Measurements from ENCODE around the gene TPGS2.
A peak's percentile ranks its signal among the peaks of the same experiment; 100 is the strongest.

Gene TPGS2

GRCh38 chr18:36850527-36851201, 21.9 kb upstream of the TPGS2 start:
- H3K27ac ChIP-seq = no peak overlapping the region
- DNase-seq (ENCODE audit: low read depth, low spot score) = no peak
- no peaks in the 10 kb centered on the region for H3K9me3 ChIP-seq (ENCODE audit: low read depth, low read length)
- no peak overlapping the region for H3K4me3 ChIP-seq
- H3K9ac ChIP-seq (ENCODE audit: insufficient read length) = no peak overlapping the region
- TF ChIP-seq FOXP2 (optimal IDR thresholded peaks at IDR 0.05; ENCODE audit: control extremely low read depth, extremely low read length, insufficient read depth) = no peak
- H3K36me3 ChIP-seq (ENCODE audit: insufficient read depth, low read length) = peaks cover 4% of the 10 kb centered on the region; the same call in 1 of the 2 replicates

- no peak for TF ChIP-seq EZH2 (IDR thresholded peaks at IDR 0.05)
- no peak for TF ChIP-seq POLR2AphosphoS5 (IDR thresholded peaks at IDR 0.05; ENCODE audit: borderline replicate concordance, low read depth, low read length)
- TF ChIP-seq FOXP2 (optimal IDR thresholded peaks at IDR 0.05; ENCODE audit: control extremely low read depth, extremely low read length, insufficient read depth) = no peak
- Histone ChIP-seq H3K4me3 (peak overlapping the region; percentile 36; the same call in 1 of the 2 replicates), H3K9me3 (ENCODE audit: low read depth, low read length) (no peaks in the 10 kb centered on the region), H3K9ac (ENCODE audit: insufficient read length) (no peak overlapping the region), H3K36me3 (ENCODE audit: insufficient read depth, low read length) (peaks cover 4% of the 10 kb centered on the region; the same call in 1 of the 2 replicates), H3K27ac (peak overlapping the region; percentile 77)
- peak; percentile 47 for DNase-seq (ENCODE audit: low read depth, low spot score)
These were observed 20.6 kb upstream of the TPGS2 start for GRCh38 chr18:36849288-36850006.

DNA sequence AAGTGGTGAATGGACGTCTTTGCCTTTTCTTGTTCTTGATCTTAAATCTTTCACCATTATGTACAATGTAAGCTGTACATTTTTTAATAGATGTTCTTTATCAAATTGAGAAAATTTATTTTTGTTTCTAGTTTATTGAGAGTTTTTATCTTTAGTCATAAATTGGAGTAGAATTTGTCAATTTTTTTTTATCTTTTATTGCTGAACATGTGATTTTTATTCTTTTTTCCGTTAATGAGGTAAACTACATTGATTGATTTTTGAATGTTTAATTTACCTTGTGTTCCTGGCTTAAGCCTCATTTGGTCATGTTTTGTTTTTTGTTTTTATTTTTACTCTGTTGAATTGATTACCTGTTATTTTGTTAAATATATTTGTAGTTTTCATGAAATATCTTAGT, 19.8 kb upstream of the TPGS2 start:
- Histone ChIP-seq H3K4me3 (no peak overlapping the region), H3K9me3 (ENCODE audit: low read depth, low read length) (no peaks in the 10 kb centered on the region), H3K36me3 (ENCODE audit: insufficient read depth, low read length) (peaks cover 4% of the 10 kb centered on the region; the same call in 1 of the 2 replicates), H3K9ac (ENCODE audit: insufficient read length) (no peak overlapping the region), H3K27ac (no peak overlapping the region)
- DNase-seq (ENCODE audit: low read depth, low spot score) = no peak
- TF ChIP-seq FOXP2 (optimal IDR thresholded peaks at IDR 0.05; ENCODE audit: control extremely low read depth, extremely low read length, insufficient read depth) = no peak
- TF ChIP-seq POLR2AphosphoS5 (IDR thresholded peaks at IDR 0.05; ENCODE audit: borderline replicate concordance, low read depth, low read length) = no peak
- no peak for TF ChIP-seq EZH2 (IDR thresholded peaks at IDR 0.05)

- Histone ChIP-seq H3K9me3 (ENCODE audit: low read depth, low read length) (no peaks in the 10 kb centered on the region), H3K27ac (no peak overlapping the region), H3K36me3 (ENCODE audit: insufficient read depth, low read length) (peaks cover 5% of the 10 kb centered on the region; the same call in 1 of the 2 replicates), H3K9ac (ENCODE audit: insufficient read length) (no peak overlapping the region), H3K4me3 (no peak overlapping the region)
- DNase-seq (ENCODE audit: low read depth, low spot score) = no peak
- TF ChIP-seq FOXP2 (optimal IDR thresholded peaks at IDR 0.05; ENCODE audit: control extremely low read depth, extremely low read length, insufficient read depth) = no peak
- TF ChIP-seq EZH2 (IDR thresholded peaks at IDR 0.05) = no peak
- TF ChIP-seq POLR2AphosphoS5 (IDR thresholded peaks at IDR 0.05; ENCODE audit: borderline replicate concordance, low read depth, low read length) = no peak
These were observed 15.0 kb upstream of the TPGS2 start for GRCh38 chr18:36843784-36844183.

GRCh38 chr18:36843199-36843598, 14.4 kb upstream of the TPGS2 start:
- H3K4me3 ChIP-seq = no peak overlapping the region
- DNase-seq (ENCODE audit: low read depth, low spot score) = no peak
- H3K36me3 ChIP-seq (ENCODE audit: insufficient read depth, low read length) = peaks cover 5% of the 10 kb centered on the region; the same call in 1 of the 2 replicates
- no peak for TF ChIP-seq POLR2AphosphoS5 (IDR thresholded peaks at IDR 0.05; ENCODE audit: borderline replicate concordance, low read depth, low read length)
- no peak for TF ChIP-seq FOXP2 (optimal IDR thresholded peaks at IDR 0.05; ENCODE audit: control extremely low read depth, extremely low read length, insufficient read depth)
- no peak for TF ChIP-seq EZH2 (IDR thresholded peaks at IDR 0.05)
- no peak overlapping the region for H3K9ac ChIP-seq (ENCODE audit: insufficient read length)
- no peaks in the 10 kb centered on the region for H3K9me3 ChIP-seq (ENCODE audit: low read depth, low read length)
- H3K27ac ChIP-seq = no peak overlapping the region

- TF ChIP-seq FOXP2 (optimal IDR thresholded peaks at IDR 0.05; ENCODE audit: control extremely low read depth, extremely low read length, insufficient read depth) (no peak), EZH2 (IDR thresholded peaks at IDR 0.05) (no peak), POLR2AphosphoS5 (IDR thresholded peaks at IDR 0.05; ENCODE audit: borderline replicate concordance, low read depth, low read length) (no peak)
- Histone ChIP-seq H3K27ac (no peak overlapping the region), H3K4me3 (no peak overlapping the region), H3K9me3 (ENCODE audit: low read depth, low read length) (no peaks in the 10 kb centered on the region), H3K36me3 (ENCODE audit: insufficient read depth, low read length) (peaks cover 29% of the 10 kb centered on the region), H3K9ac (ENCODE audit: insufficient read length) (no peak overlapping the region)
- no peak for DNase-seq (ENCODE audit: low read depth, low spot score)
These were observed 11.0 kb upstream of the TPGS2 start for GRCh38 chr18:36839835-36840234.

- Histone ChIP-seq H3K27ac (no peak overlapping the region), H3K9ac (ENCODE audit: insufficient read length) (no peak overlapping the region), H3K36me3 (ENCODE audit: insufficient read depth, low read length) (peaks cover 29% of the 10 kb centered on the region), H3K4me3 (no peak overlapping the region), H3K9me3 (ENCODE audit: low read depth, low read length) (no peaks in the 10 kb centered on the region)
- DNase-seq (ENCODE audit: low read depth, low spot score) = no peak
- TF ChIP-seq POLR2AphosphoS5 (IDR thresholded peaks at IDR 0.05; ENCODE audit: borderline replicate concordance, low read depth, low read length) (no peak), EZH2 (IDR thresholded peaks at IDR 0.05) (no peak), FOXP2 (optimal IDR thresholded peaks at IDR 0.05; ENCODE audit: control extremely low read depth, extremely low read length, insufficient read depth) (no peak)
These were observed 7.1 kb upstream of the TPGS2 start for GRCh38 chr18:36835927-36836326.

DNA sequence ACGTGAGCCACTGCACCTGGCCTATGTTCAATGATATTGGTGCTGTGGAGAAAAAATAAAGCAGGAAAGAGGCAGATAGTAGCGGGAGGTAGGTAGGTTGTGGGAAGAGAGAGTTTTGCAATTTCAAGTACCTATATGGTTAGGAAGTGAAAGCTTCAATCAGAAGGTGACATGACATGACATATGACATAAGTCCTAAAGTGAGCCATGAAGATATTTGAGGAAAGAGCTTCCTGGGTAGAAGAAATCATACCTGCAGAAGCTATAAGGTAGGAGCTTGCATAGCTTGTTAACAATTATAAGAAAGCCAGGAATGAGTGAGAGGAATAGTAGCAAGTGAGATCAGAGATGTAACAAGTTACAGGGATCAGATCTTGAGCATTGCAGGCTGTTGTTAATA, 4.3 kb upstream of the TPGS2 start:
- no peak for DNase-seq (ENCODE audit: low read depth, low spot score)
- Histone ChIP-seq H3K4me3 (no peak overlapping the region), H3K9ac (ENCODE audit: insufficient read length) (no peak overlapping the region), H3K9me3 (ENCODE audit: low read depth, low read length) (no peaks in the 10 kb centered on the region), H3K27ac (no peak overlapping the region), H3K36me3 (ENCODE audit: insufficient read depth, low read length) (peaks cover 24% of the 10 kb centered on the region)
- no peak for TF ChIP-seq EZH2 (IDR thresholded peaks at IDR 0.05)
- TF ChIP-seq POLR2AphosphoS5 (IDR thresholded peaks at IDR 0.05; ENCODE audit: borderline replicate concordance, low read depth, low read length) = no peak
- TF ChIP-seq FOXP2 (optimal IDR thresholded peaks at IDR 0.05; ENCODE audit: control extremely low read depth, extremely low read length, insufficient read depth) = no peak

All from SK-N-MC (cell line).